ENCODE data around the gene ZFC3H1.

GRCh38 chr12:71607494-71608330 lies 55.9 kb downstream of the ZFC3H1 start:
- TF ChIP-seq POLR2A (IDR thresholded peaks at IDR 0.05; ENCODE audit: low read depth, low read length) (no peak), POLR2AphosphoS5 (IDR thresholded peaks at IDR 0.05; ENCODE audit: low read depth, low read length) (no peak), PAX5 (IDR thresholded peaks at IDR 0.05; ENCODE audit: insufficient read depth, low read length, severe bottlenecking) (no peak), SPI1 (IDR thresholded peaks at IDR 0.05; ENCODE audit: low read depth, low read length) (no peak), TAF1 (IDR thresholded peaks at IDR 0.05; ENCODE audit: low read depth, low read length) (no peak), POU2F2 (IDR thresholded peaks at IDR 0.05; ENCODE audit: low read depth, low read length) (no peak)

Measured in GM12891 (cell line).